Endothelial cell of hepatic sinusoid (primary cell): ENCODE measurements around the gene P2RX2.

Experiments used
- in situ Hi-C: cut with HindIII; loops from 2 replicates; pipeline ENCODE4 v1.10.0; 2017; ENCODE audit warnings: low sequenced_read_pairs

Gene P2RX2

DNA sequence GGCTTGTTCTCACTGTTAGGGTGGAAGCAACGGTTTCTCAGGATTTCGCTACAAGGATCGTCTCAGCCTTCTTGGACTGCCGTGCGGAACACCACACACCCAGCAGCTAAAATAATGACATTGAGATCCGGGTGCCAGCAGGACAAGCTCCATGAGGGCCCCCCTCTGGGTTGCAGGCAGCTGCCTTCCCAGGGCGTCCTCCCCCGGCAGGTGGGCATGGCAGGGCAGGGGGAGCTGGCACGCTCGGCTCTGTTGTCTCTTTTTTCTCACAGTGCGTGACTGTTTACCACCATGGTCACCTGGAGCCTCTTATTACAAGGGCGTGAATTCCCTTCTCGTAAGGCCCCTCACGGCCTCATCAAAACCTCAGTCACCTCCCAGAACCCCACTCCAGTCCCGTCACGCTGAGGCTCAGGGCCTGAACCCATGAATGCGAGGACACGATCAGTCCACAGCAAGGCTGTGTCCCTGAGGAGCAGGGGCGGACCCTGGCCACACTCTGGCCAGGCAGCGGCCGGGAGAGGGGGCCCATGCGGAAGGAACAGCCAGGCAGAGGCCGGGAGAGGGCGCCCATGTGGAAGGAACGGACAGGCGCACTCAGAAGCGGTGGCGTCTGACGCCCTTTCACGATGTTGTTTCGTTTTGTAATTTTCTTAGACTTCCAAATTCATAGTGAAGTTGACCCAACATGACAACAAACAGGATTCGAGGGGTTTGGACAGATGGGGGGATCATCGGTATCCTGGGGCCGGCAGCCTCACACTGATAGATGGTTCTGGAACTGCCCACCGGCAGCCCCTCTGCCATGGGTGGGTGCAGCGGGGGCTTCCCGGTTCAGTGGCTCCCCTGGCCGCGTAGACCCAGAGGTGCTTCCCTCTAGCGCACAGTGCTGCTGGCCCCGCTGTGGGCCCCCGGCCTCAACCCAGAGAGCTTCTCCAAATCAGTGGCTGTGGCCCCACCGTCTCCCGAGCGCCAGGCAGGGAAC, 18.2 kb upstream of the P2RX2 start:
- in situ Hi-C loops: loop anchor here (25.0 kb wide), 1 partner anchor 163 kb away; no protein-coding TSS in a partner anchor

GRCh38 chr12:132601171-132601883, 17.2 kb upstream of the P2RX2 start:
- in situ Hi-C loops: loop anchor here (25.0 kb wide), 1 partner anchor 164 kb away; no protein-coding TSS in a partner anchor

DNA sequence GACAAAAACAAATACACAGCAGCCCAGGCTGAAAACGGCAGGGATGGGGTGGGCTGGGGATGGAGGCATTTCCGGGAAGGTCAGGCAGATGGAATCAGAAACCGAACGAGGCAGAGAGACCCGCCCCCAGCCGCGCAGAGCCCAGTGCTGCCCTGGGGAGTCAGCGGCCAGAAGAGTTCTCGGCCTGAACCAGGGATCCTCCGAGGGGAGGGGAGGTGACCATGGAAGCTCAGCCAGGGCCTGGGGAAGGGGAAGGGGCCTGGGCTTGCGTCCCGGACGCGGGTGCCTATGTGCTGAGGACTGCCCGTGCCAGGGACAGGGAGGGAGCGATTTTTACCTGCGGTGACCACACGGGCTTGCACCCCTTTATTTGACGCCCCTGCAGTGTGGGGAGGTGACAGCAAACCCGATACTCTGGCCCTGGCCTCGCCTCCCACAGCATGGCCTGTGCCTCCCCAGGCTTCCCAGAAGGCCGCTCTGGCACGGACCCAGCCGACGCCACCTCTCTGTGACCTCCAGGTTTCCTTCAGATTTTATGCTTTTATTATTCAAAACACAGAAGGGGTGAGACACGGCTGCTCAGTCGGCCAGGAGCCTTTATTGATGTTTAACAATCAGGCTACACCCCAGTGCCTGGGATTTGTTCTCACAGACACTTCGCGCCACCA, 15.9 kb upstream of the P2RX2 start:
- in situ Hi-C loops: loop anchor here (25.0 kb wide), 1 partner anchor 165 kb away; no protein-coding TSS in a partner anchor

- in situ Hi-C loops: loop anchor here (25.0 kb wide), 1 partner anchor 166 kb away; no protein-coding TSS in a partner anchor
Measured at GRCh38 chr12:132603240-132604150, 15.1 kb upstream of the P2RX2 start.

DNA sequence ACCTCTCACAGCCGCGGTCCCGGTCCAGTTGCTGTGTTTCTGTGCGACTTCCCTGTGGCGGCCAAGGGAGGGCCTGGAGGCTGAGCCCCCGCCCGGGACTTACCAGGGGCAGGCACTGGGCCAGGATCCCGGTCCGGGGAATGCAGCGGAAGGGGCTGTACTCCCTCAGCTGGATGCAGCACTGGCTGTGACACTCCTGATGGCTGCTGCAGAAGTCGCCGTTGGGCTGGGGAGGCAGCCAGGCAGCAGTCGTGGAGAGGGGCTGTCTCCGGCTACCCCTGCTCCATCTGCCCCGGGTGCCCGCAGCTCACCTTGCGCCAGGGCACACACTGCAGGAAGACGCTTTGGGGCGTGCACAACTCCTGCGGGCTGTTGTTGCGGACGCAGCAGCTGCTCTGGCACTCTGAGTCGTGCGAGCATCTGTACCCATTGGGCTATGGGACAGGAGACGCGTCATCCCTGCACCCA, 14.4 kb upstream of the P2RX2 start:
- in situ Hi-C loops: loop anchor here (25.0 kb wide), 1 partner anchor 167 kb away; no protein-coding TSS in a partner anchor

- in situ Hi-C loops: loop anchor here (25.0 kb wide), 1 partner anchor 168 kb away; no protein-coding TSS in a partner anchor
Measured at GRCh38 chr12:132604668-132605441, 13.7 kb upstream of the P2RX2 start.

GRCh38 chr12:132605892-132606291, 12.7 kb upstream of the P2RX2 start:
- in situ Hi-C loops: loop anchor here (25.0 kb wide), 1 partner anchor 169 kb away; no protein-coding TSS in a partner anchor

DNA sequence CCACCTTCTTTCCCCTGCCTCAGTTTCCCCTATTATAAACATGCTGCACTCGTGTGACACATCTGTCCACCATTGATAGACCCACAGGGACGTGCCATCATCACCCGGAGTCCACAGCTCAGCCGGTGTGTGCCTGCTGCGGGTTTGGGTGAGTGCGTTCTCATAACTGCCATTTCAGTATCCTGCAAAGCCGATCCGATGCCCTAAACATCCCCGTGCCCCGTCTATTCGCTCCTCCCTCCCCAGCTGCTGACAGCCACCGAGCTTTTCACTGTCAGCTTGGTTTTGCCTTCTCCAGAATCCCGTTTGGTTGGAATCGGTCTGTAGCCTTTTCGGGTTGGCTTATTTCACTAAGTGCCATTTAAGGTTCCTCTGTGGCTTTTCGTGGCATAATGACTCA, 12.1 kb upstream of the P2RX2 start:
- in situ Hi-C loops: loop anchor here (25.0 kb wide), 1 partner anchor 169 kb away; no protein-coding TSS in a partner anchor

- in situ Hi-C loops: loop anchor here (25.0 kb wide), 1 partner anchor 170 kb away; no protein-coding TSS in a partner anchor
Measured at GRCh38 chr12:132606927-132607326, 11.6 kb upstream of the P2RX2 start.

- in situ Hi-C loops: loop anchor here (25.0 kb wide), 1 partner anchor 171 kb away; no protein-coding TSS in a partner anchor
Measured at GRCh38 chr12:132608231-132609171, 10.1 kb upstream of the P2RX2 start.

DNA sequence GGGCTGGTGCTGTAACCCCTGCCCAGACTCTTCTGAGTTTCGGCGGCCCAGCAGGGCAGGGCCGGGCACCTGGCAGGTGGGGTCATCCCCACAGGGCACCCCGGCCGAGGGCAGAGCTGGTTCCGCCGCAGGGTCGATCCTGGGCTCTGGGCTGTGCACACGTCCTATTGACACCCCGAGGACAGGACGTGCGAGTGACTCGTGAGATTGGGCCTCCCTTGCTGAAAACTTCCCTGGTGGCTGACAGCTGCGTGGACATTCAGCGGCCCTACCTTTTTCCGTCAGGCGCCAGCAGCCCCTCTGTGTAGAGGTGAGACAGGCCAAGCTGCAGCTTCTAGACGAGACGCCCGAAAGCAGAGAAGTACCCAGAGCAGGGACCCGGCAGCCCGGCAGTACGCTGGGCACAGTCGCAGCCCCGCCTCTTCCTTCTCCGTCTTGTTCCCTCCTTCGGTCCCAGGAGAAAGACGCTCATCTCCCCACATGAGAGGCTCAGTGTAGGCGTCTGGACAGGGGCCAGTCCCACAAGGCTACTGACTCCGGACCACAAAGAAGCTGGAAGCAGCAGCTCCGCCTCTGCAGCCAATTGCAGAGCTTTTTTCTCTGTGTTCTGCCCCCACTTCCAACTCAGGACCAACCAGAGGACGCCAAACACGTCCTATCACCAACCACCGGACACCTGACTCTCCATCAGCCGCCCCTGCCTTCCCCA, 8.4 kb upstream of the P2RX2 start, which contains the start of gene LRCOL1:
TSS of gene LRCOL1 (minus strand) at position 532 of the 709 bp plus-strand sequence. CDS start 4,331 bp downstream, outside the sequence.
- in situ Hi-C loops: loop anchor here (25.0 kb wide), 1 partner anchor 173 kb away; no protein-coding TSS in a partner anchor

GRCh38 chr12:132610866-132611602, 7.5 kb upstream of the P2RX2 start:
- in situ Hi-C loops: loop anchor here (25.0 kb wide), 1 partner anchor 174 kb away; no protein-coding TSS in a partner anchor

DNA sequence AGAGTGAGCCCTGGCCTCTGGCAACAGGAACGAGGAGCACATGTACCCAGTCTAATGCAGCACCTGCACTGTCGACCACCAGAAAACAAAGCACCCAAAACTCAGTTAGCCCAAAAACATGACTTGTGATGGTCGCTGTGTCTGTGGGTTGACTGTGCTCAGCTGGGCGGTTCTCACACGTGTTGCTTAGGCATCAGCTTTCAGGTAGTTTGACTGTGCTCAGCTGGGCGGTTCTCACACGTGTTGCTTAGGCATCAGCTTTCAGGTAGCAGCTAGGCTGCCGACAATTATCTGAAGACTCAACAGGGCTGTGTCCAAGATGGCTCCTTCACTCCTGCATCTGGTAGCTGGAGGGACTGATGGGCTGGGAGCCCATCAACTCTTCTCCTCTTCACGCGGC, 7.0 kb upstream of the P2RX2 start:
- in situ Hi-C loops: loop anchor here (25.0 kb wide), 1 partner anchor 174 kb away; no protein-coding TSS in a partner anchor

DNA sequence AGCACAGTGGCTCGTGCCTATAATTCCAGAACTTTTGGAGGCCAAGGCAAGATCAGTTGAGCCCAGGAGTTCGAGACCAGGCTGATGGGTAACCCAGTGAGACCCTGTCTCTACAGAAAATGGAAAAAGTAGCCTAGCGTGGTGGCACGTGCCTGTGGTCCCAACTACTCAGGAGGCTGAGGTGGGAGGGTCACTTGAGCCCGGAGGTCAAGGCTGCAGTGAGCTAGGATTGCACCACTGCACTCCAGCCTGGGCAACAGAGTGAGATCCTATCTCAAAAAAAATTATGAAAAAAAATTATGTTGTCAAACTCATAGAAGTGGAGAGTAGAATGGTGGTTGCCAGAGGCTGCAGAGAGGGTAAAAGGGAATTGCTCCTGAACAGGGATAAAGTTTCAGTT, 4.5 kb upstream of the P2RX2 start:
- in situ Hi-C loops: loop anchor here (25.0 kb wide), 1 partner anchor 177 kb away; no protein-coding TSS in a partner anchor

DNA sequence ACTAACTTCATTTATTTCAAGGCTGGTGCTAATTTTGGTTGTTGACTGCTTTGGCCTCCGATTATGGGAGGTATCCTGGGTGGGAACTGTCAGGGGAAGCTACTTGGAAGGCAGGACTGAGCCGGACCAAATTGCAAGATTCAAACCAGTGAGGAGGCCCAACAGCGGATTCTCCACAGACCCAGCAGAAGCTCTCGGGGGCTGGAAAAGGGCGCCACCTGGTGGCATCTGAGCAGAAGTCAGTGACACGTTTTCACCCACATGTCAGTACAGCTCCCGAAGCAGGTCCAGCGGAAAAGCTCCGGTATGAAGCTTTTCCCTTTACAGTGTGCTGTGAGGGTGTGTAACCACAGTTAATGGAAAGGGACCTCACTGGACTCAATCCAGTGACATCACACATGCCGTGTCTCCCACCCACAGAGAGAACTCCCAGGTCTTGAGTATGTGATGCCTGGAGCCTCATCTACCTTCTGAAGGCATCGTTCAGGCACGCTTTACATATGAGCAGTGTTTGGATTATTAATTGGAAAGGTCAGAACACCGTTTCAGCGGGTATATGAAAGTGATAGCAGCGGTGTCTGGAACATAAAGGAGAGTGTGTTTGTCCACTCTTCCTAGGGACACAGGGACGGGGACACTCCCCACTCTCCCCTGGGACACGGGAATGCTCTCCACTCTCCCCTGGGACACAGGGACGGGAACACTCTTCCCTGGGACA, 3.6 kb upstream of the P2RX2 start:
- in situ Hi-C loops: loop anchor here (5.0 to 25.0 kb wide), 2 partner anchors 42 to 178 kb away; no protein-coding TSS in a partner anchor
